ENCODE data around the gene NOTO.
"Not testable (repeated sequence)": the region's sequence is repeated elsewhere in the genome, so short reads cannot be mapped to it uniquely, and the experiment has no call there.

Gene NOTO, protein sequence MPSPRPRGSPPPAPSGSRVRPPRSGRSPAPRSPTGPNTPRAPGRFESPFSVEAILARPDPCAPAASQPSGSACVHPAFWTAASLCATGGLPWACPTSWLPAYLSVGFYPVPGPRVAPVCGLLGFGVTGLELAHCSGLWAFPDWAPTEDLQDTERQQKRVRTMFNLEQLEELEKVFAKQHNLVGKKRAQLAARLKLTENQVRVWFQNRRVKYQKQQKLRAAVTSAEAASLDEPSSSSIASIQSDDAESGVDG

DNA sequence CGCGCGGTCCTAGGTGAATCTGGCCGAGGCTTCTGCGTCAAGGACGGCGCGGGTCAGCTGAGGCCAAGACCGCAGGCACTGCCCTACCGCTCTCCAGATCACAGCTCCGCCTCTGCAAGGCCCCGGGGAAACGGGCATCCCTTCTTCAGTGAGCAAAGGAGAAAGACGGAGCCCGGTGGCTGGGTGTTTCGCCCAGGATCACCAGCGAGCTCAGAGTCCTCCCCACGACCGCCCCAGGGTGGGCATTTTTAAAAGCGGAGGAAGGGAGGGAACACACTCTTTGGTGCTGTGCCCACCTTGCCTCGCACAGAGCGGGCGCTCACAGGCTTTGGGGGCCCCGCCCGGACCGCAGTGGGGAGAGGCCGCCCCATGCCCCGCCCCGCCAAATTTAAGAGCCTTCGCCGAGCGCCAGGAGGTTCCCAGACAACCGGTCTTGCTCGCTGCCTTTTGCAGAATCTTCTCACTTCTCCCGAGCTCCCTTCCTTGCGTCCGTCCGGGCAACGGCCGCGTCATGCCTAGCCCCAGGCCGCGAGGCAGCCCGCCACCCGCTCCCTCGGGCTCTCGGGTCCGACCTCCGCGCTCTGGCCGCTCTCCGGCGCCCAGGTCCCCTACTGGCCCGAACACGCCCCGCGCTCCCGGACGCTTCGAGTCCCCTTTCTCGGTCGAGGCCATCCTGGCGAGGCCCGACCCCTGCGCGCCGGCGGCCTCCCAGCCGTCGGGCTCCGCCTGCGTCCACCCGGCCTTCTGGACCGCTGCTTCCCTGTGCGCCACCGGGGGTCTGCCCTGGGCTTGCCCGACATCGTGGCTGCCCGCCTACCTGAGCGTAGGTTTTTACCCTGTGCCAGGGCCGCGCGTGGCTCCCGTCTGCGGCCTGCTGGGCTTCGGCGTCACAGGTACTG lies at the start of gene NOTO:
Gene NOTO (plus strand): TSS at position 419 of the 899 bp plus-strand sequence. CDS start 93 bp downstream, at position 512.
- no peak for DNase-seq (ENCODE audit: low read depth)

GRCh38 chr2:73156539-73157124 lies 45.7 kb upstream of the NOTO start:
- DNase-seq (ENCODE audit: low read depth) = no peak

- no peak for DNase-seq (ENCODE audit: low read depth)
Measured at GRCh38 chr2:73162856-73163391, 39.5 kb upstream of the NOTO start.

GRCh38 chr2:73163483-73164367 lies 38.6 kb upstream of the NOTO start:
- peak; percentile 26 for DNase-seq (ENCODE audit: low read depth)

DNA sequence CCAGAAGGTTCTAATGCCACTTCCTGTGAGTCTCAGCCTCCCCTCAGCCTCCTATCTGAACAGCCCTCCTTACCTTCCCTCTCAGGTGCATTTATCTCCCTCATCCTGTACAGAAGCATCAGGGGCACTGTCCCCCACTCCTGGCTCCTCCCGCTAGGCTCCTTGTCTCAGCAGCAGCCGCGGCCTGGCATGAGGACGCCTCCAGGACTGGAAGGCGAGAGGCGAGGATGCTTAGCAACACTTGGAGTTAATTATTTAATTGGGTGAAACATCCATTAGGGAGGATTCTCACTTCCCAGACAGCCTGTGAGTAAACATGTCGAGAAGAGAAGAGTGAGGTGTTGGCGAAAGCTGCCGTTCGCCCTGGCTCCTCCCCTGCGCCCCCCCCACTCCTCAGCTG lies 36.4 kb upstream of the NOTO start:
- not testable (repeated sequence) for DNase-seq (ENCODE audit: low read depth)

- not testable (repeated sequence) for DNase-seq (ENCODE audit: low read depth)
Measured at GRCh38 chr2:73166813-73167212, 35.6 kb upstream of the NOTO start.

DNA sequence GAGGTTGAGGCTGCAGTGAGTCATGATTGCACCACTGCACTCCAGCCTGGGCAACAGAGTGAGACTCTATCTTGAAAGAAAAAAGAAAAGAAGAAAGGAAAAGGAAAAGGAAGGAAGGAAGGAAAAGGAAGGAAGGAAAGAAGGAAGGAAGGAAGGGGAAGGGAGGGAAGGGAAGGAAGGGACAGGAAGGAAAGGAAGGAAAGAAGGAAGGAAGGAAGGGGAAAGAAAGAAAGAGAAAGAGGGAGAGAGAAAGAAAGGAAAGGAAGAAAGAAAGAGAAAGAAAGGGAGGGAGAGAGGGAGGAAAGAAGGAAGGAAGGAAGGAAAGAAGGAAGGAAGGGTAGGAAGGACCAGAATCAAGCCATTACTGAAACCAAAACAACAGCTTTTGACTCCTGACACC lies 34.0 kb upstream of the NOTO start:
- DNase-seq (ENCODE audit: low read depth) = not testable (repeated sequence)

DNA sequence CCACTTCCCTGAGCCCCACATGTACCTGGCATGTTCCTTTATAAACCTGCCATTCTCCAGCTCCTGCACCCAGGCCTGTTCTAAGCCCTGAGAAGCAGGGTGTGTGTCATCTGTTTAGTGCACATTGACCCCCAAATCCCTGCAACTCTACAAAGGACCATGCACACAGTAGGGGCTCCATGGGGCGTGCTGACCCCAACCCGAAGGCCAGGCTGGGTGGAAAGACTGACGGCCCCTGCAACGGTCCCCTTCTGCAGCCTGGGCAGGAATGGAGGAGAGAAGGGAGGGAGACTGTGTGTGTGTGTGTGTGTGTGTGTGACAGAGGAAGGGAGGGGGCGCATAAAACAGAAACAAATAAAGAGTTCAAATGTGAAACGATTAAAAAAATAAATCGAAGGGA lies 32.0 kb upstream of the NOTO start:
- DNase-seq (ENCODE audit: low read depth) = not testable (repeated sequence)

DNA sequence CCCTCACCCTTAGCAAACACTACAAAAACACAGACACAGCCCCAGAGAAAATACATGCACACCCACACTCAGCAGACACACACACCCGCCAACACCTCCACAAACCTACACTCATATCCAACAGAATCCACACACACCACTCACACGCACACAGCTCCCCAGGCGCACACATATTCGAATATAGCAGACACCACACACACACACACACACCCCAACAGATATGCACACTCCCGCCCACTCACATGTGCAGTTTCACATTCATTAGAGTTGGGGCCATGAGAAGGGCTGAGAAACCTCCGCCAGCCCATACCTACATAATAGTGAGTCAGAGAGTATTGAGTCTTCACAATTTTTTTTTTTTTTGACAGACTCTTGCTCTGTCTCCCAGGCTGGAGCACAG lies 29.4 kb upstream of the NOTO start:
- DNase-seq (ENCODE audit: low read depth) = peak; percentile 14

DNA sequence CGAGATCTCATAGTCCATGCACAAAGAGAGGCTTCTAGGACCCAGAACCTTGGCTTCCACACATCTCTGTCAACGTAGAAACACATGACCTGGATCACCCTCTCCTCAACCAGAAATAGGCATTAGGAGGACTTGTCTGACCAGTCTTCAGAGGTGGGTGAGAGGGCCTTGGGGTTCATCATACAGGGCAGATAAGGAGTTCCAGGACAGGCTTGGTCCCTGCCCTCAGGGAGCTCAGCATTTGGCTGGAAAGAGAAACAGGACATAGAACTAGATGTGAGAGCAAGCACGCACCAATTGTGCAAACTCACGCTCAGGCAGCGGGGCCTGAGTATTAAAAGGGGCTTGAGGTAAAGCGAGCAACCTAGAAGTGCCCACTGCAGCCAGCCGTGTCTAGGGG lies 28.6 kb upstream of the NOTO start:
- DNase-seq (ENCODE audit: low read depth) = no peak

DNA sequence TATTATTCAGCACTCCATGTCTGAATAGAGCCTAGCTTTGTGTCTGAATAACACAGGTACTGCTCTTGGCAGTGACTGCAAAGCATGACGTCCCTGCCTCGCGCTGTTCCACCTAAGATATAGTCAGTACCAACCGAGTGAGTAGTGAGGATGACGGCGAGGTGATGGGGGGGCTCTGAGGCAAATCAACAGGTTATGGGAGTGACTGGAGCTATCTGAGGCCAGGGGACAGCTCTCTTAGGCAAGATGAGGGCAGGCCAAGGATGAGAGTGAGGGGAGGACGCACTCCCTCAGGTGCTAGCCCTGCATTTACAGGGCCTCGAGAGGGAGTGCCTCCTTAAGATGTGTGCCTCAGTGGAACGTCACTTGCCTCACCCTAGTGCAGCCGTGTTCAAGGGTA lies 28.1 kb upstream of the NOTO start:
- DNase-seq (ENCODE audit: low read depth) = no peak

DNA sequence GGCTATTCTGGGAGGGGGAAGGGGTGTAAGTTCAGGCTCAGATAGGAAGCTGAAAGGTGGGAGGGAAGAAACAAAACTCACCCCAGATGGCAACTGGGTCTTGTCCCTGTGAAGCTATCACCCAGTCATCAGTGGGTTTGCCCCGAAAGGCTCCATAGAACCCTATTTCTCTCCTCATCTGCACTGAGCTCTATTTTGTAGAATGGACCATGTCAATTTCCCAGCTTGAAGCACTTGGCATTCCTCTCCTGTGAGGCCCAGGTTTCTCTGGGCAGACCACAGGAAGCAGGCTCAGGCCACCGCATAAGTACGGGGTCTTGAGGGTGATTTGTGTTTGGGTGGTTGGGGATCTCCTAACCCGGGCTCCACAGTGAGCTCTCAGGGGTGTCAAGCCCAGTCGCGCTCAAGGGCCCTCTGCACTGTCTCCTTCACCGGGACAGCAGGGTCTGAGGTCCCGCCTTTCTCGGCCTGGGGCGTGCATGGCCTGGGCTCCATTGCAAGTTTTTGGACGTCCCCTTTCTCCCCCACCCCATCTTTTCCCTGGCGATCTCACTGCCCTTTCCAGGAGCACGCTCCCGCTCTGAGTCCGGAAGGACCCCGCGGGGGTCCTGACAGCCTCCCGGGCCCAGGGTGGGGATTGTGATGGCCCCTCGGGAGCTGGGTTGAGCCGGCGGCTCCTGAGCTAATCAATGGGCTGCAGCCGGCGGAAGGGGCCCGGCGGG lies 27.3 kb upstream of the NOTO start:
- DNase-seq (ENCODE audit: low read depth) = no peak

DNA sequence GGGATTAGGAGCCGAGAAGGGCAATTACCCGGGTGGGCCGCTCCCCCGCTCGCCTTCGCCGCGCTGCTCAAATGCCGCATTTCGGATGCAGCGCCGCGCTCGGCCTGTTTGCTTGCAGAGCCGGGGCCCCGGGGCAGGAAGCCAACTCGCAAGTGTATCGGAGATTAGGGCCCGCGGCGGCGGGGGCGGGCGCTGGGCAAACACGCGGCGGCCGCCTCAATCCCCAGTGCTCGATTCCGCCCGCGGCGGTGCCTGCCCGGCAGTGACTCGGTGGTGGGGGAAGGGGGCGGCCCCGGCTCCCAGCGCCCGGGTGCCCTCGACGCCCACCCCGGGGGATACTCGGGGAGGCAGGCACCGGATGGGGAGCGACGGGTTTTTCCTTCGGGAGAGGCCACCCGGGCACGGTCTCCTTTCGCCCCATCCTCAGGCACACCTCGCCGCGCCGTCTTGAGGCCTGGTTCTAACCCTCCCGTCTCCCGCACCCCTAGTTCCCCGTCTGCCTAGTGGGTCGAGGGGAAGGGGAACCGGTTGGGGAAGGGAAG lies 26.6 kb upstream of the NOTO start:
- DNase-seq (ENCODE audit: low read depth) = peak; percentile 42

- no peak for DNase-seq (ENCODE audit: low read depth)
Measured at GRCh38 chr2:73176205-73176880, 26.0 kb upstream of the NOTO start.

DNA sequence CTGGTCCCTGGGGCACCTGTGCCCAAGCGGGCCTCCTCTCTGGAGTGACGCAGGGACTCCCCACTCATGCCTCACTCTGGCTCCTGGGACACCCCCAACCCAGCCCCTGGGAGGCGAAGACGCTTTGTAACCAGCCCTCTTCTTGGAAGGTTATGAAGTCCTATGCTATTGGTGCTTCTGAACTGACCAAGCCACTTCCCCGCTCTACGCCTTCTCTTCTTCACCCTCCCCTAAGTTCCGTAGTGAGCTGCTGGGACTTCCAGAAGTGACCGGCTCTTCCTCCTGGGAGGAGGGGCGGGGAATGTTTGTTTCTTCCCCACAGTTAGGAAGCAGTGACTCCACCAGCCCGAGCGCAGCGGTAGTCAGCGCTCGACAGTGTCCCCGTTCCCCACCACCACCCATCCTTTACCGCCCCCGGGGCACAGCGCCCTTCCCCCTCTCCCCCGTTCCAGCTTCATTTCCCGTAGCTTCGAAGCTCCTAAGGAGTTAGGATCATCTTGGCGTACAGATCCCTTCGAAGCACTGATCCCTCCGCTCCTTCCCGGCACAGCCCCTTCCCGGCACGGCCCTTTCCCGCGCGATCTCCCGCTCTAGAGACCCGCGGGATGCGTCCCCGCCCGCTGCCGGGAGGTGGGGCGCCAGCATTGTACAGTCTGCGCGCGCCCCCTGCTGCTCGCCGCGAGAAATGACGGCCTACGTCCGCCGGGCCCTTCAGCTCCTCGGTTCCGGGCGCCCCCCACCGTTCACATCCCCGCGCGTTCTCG lies 25.3 kb upstream of the NOTO start:
- DNase-seq (ENCODE audit: low read depth) = peak; percentile 80

- no peak for DNase-seq (ENCODE audit: low read depth)
Measured at GRCh38 chr2:73177645-73178255, 24.6 kb upstream of the NOTO start.

- no peak for DNase-seq (ENCODE audit: low read depth)
Measured at GRCh38 chr2:73185965-73186364, 16.4 kb upstream of the NOTO start.

- DNase-seq (ENCODE audit: low read depth) = no peak
Measured at GRCh38 chr2:73187549-73187948, 14.8 kb upstream of the NOTO start.

- no peak for DNase-seq (ENCODE audit: low read depth)
Measured at GRCh38 chr2:73197579-73197978, 4.8 kb upstream of the NOTO start.

Measured in stimulated activated CD8-positive, alpha-beta memory T cell treated with anti-CD3 and anti-CD28 coated beads, Interleukin-7, amount 100 ng/mL, for 24 hours (primary cell).